Panc1 (cell line): ENCODE measurements around the gene NR2F6. TPM values are rescaled to one million over a fixed set of nuclear protein-coding genes. Genes with fewer than 3 reads are reported as not detected.
A peak's percentile ranks its signal among the peaks of the same experiment; 100 is the strongest.

Experiments
- ATAC-seq: fragments of 200-7000 bp; cut with Tn5 transposase; 2 replicates; pipeline ENCODE4 v1.9.1; 2020; ENCODE audit warnings: mild to moderate bottlenecking, moderate library complexity
- BruUV-seq: library from RNA; stranded (reverse); fragments of 400-500 nt; replicated peaks from 2 replicates; lab custom pipeline; 2021; lab: Mats Ljungman, UMichigan
- CTCF ChIA-PET: fragments of 300-600 bp; sonication (Branson Sonifier 250); formaldehyde crosslinking; loops from one replicate; lab custom pipeline; 2022; ENCODE audit warnings: antibody characterized with exemption; lab: Charles Lee
- POLR2A ChIA-PET: fragments of 300-600 bp; sonication (Branson Sonifier 250); formaldehyde crosslinking; loops from one replicate; lab custom pipeline; 2022; ENCODE audit warnings: antibody characterized with exemption; lab: Charles Lee
- DNase-seq: peaks from one replicate; pipeline ENCODE4 v3.0.0-alpha.2; 2010; ENCODE audit warnings: low read depth, low spot score
- H3K27ac ChIP-seq: 2 replicates; pipeline ENCODE4 v1.5.1; 2011; ENCODE audit warnings: mild to moderate bottlenecking, low read length, inconsistent platforms
- H3K27me3 ChIP-seq: fragments of 200-500 bp; sonication (Bioruptor generic); 2 replicates; pipeline ENCODE4 v1.6.0; 2014; ENCODE audit warnings: low read length, inconsistent platforms; ENCODE audit not compliant: control insufficient read depth, insufficient read depth
- H3K36me3 ChIP-seq: fragments of 200-500 bp; sonication (Bioruptor generic); 2 replicates; pipeline ENCODE4 v1.5.1; 2014; ENCODE audit warnings: inconsistent platforms, mild to moderate bottlenecking, low read length, moderate library complexity; ENCODE audit not compliant: control insufficient read depth, insufficient read depth
- H3K4me1 ChIP-seq: 2 replicates; pipeline ENCODE4 v1.5.1; 2011; ENCODE audit warnings: inconsistent platforms, mild to moderate bottlenecking, low read length, moderate library complexity; ENCODE audit not compliant: control insufficient read depth, insufficient read depth
- H3K4me3 ChIP-seq, 2 experiments: 2 replicates each; pipeline ENCODE4 v1.5.1; 2011 to 2012; ENCODE audit warnings: low read depth in 2 of 2, low read length in 2 of 2, mild to moderate bottlenecking in 2 of 2, inconsistent platforms in 1 of 2, moderate library complexity in 1 of 2
- H3K9me3 ChIP-seq: fragments of 200-500 bp; sonication (Bioruptor generic); 2 replicates; pipeline ENCODE4 v1.5.1; 2014; ENCODE audit warnings: low read depth, mild to moderate bottlenecking, inconsistent platforms, low read length, moderate library complexity; ENCODE audit not compliant: control insufficient read depth, insufficient read depth
- POLR2AphosphoS5 ChIP-seq: IDR thresholded peaks from 2 replicates; pipeline ENCODE4 v1.6.1; 2012; ENCODE audit warnings: mild to moderate bottlenecking, low read depth, low read length, moderate library complexity
- SIN3A ChIP-seq: IDR thresholded peaks from 2 replicates; pipeline ENCODE4 v1.6.1; 2012; ENCODE audit warnings: low read depth, mild to moderate bottlenecking, low read length, moderate library complexity, borderline replicate concordance; ENCODE audit not compliant: insufficient read depth
- TCF7L2 ChIP-seq: IDR thresholded peaks from 2 replicates; pipeline ENCODE4 v1.6.1; 2011; ENCODE audit warnings: mild to moderate bottlenecking, low read depth, low read length, inconsistent platforms
- in situ Hi-C: cut with HindIII; loops from 2 replicates; pipeline ENCODE4 v1.10.0; 2016; ENCODE audit warnings: low sequenced_read_pairs, low pct_unique_long_range_greater_than_20kb
- intact Hi-C: fragments of 100-400 bp; cut with micrococcal nuclease; formaldehyde crosslinking; loops from one replicate; pipeline ENCODE4 v1.10.0; 2022; ENCODE audit not compliant: unreplicated experiment
- total RNA-seq: library from RNA; stranded (reverse); gene quantifications from one replicate; pipeline ENCODE4 v1.2.1, GENCODE V29; 2021; ENCODE audit not compliant: unreplicated experiment
- TF ChIP-seq, protein P1 (sequence below): fragments of 450-650 bp; IDR thresholded peaks from 2 replicates; pipeline ENCODE4 v1.5.1; 2017; ENCODE audit warnings: mild to moderate bottlenecking
- TF ChIP-seq, protein P2 (sequence below), 2 experiments: IDR thresholded peaks; 2 replicates each; pipeline ENCODE4 v1.6.1; 2011 to 2012; ENCODE audit warnings: low read depth in 2 of 2, control low read depth in 1 of 2, low read length in 1 of 2, mild to moderate bottlenecking in 1 of 2, moderate library complexity in 1 of 2; ENCODE audit not compliant: insufficient read depth in 1 of 2

The NR2F6 gene
- total RNA-seq, 1 experiment from 2014 or later = 173 TPM

DNA sequence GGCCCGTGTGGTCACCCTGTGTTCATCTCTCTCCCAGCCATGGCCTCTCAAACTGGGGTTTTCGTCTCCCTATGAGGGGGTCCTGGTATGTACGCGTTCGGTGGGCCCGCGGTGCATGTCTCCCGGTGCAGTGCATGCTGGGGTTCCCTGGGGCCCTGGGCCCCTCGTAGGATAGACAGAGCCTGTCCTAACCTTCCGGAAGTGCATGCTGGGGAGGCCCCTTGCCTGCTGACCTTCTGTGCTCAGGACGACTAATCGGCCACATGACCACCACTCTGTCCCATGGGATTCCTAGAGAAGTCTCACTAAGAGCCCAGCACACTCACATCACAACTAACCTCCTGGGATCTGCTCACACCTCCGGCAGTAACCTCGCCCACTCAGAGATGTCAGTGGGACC, 35.4 kb downstream of the NR2F6 start:
- DNase-seq (no peak), ATAC-seq (no peak)
- intact Hi-C loops (no loop called here), in situ Hi-C loops (no loop called here)
- ChIA-PET CTCF (no interaction called here), POLR2A (no interaction called here)
- TF ChIP-seq, protein P1, sequence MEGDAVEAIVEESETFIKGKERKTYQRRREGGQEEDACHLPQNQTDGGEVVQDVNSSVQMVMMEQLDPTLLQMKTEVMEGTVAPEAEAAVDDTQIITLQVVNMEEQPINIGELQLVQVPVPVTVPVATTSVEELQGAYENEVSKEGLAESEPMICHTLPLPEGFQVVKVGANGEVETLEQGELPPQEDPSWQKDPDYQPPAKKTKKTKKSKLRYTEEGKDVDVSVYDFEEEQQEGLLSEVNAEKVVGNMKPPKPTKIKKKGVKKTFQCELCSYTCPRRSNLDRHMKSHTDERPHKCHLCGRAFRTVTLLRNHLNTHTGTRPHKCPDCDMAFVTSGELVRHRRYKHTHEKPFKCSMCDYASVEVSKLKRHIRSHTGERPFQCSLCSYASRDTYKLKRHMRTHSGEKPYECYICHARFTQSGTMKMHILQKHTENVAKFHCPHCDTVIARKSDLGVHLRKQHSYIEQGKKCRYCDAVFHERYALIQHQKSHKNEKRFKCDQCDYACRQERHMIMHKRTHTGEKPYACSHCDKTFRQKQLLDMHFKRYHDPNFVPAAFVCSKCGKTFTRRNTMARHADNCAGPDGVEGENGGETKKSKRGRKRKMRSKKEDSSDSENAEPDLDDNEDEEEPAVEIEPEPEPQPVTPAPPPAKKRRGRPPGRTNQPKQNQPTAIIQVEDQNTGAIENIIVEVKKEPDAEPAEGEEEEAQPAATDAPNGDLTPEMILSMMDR = no peak
- no peak for TF ChIP-seq TCF7L2
- TF ChIP-seq SIN3A = no peak
- TF ChIP-seq, protein P2, sequence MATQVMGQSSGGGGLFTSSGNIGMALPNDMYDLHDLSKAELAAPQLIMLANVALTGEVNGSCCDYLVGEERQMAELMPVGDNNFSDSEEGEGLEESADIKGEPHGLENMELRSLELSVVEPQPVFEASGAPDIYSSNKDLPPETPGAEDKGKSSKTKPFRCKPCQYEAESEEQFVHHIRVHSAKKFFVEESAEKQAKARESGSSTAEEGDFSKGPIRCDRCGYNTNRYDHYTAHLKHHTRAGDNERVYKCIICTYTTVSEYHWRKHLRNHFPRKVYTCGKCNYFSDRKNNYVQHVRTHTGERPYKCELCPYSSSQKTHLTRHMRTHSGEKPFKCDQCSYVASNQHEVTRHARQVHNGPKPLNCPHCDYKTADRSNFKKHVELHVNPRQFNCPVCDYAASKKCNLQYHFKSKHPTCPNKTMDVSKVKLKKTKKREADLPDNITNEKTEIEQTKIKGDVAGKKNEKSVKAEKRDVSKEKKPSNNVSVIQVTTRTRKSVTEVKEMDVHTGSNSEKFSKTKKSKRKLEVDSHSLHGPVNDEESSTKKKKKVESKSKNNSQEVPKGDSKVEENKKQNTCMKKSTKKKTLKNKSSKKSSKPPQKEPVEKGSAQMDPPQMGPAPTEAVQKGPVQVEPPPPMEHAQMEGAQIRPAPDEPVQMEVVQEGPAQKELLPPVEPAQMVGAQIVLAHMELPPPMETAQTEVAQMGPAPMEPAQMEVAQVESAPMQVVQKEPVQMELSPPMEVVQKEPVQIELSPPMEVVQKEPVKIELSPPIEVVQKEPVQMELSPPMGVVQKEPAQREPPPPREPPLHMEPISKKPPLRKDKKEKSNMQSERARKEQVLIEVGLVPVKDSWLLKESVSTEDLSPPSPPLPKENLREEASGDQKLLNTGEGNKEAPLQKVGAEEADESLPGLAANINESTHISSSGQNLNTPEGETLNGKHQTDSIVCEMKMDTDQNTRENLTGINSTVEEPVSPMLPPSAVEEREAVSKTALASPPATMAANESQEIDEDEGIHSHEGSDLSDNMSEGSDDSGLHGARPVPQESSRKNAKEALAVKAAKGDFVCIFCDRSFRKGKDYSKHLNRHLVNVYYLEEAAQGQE (IDR thresholded peaks at IDR 0.05; ENCODE audit: insufficient read depth in 1 of 2, low read depth in 2 of 2, low read length in 1 of 2) = no peak
- no peak for TF ChIP-seq POLR2AphosphoS5
- Histone ChIP-seq H3K27me3 (no peaks in the 10 kb centered on the region), H3K36me3 (no peaks in the 10 kb centered on the region; the same call in 1 of the 2 replicates), H3K4me1 (0 out of 2 replicates have a peak, but pooled peaks cover 5% of the 10 kb centered on the region), H3K27ac (no peak overlapping the region), H3K4me3 (no peak overlapping the region), H3K9me3 (no peaks in the 10 kb centered on the region)
- no TSS peak for BruUV-seq

DNA sequence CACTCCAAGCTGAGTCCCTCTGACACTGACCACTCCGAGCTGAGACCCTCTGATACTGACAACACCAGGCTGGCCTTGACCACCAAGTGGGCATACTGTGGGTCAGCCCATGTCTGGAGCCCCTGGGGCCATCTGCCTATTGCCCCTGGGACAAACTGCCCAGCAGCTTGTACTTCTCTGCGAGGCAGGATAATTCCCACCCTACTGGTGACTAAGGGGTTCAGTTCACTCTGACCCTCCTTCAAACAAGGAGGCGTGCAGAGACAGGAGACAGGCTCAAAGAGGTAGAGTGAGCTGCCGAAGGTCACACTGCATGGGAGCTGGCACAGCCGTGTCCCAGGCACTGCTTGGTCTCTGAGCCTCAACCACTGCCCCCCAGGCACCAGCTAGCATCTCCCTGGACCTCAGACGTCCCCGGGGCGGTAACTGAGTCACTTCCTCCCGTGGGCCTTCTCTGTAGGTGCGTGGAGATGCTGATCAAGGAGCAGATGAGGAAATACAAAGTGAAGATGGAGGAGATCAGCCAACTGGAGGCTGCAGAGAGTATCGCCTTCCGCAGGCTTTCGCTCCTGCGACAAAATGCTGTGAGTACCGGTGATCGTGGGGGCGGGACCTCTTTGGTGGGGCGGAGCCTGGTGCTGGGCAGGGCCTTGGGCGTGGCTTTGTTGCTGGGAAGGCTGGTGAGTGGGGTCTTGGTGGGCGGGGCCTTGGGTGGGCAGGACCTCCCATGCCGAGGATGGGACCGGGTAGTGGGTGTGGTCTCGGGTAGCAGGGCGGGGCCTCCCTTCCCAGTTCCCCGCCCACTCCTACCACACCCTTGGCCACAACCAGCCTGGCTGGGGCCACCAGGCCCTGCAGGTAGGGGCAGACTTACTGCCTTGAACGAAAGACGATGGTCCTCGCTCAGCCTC, 36.3 kb downstream of the NR2F6 start:
- Histone ChIP-seq H3K27ac (no peak overlapping the region), H3K4me1 (no peaks in the 10 kb centered on the region), H3K36me3 (no peaks in the 10 kb centered on the region), H3K27me3 (no peaks in the 10 kb centered on the region), H3K9me3 (no peaks in the 10 kb centered on the region), H3K4me3 (no peak overlapping the region)
- no TSS peak for BruUV-seq
- DNase-seq (no peak), ATAC-seq (peak; percentile 79)
- ChIA-PET CTCF (no interaction called here), POLR2A (no interaction called here)
- in situ Hi-C loops (no loop called here), intact Hi-C loops (no loop called here)
- no peak for TF ChIP-seq POLR2AphosphoS5
- TF ChIP-seq, protein P1 = no peak
- no peak for TF ChIP-seq TCF7L2
- no peak for TF ChIP-seq SIN3A
- TF ChIP-seq, protein P2 (IDR thresholded peaks at IDR 0.05; ENCODE audit: insufficient read depth in 1 of 2, low read depth in 2 of 2, low read length in 1 of 2) = no peak
